GM18873 (cell line): Measurements from ENCODE around the gene KLK4.
A peak's percentile ranks its signal among the peaks of the same experiment; 100 is the strongest.
"Not testable (repeated sequence)": the region's sequence is repeated elsewhere in the genome, so short reads cannot be mapped to it uniquely, and the experiment has no call there.

Source experiments
- ATAC-seq: cut with Tn5 transposase; IDR thresholded peaks from one replicate; pipeline ENCODE4 v1.9.1; 2021; ENCODE audit warnings: mild to moderate bottlenecking, moderate library complexity, moderate number of reproducible peaks; ENCODE audit not compliant: unreplicated experiment, low FRiP score

The KLK4 gene

GRCh38 chr19:50921426-50922316 lies 10.5 kb upstream of the KLK4 start:
- no peak for ATAC-seq

GRCh38 chr19:50916069-50916468 lies 4.9 kb upstream of the KLK4 start:
- no peak for ATAC-seq

- ATAC-seq = no peak
Measured at GRCh38 chr19:50912727-50913716, 1.8 kb upstream of the KLK4 start.

- ATAC-seq = no peak
Measured at GRCh38 chr19:50912102-50912599, 956 bp upstream of the KLK4 start.

- no peak for ATAC-seq
Measured at GRCh38 chr19:50910722-50911121, 473 bp downstream of the KLK4 start.

GRCh38 chr19:50909240-50910070 lies 1.7 kb downstream of the KLK4 start:
- ATAC-seq = no peak

GRCh38 chr19:50908336-50908735 lies 2.9 kb downstream of the KLK4 start:
- ATAC-seq = no peak

GRCh38 chr19:50906217-50906616 lies 5.0 kb downstream of the KLK4 start:
- no peak for ATAC-seq

GRCh38 chr19:50902640-50903039 lies 8.6 kb downstream of the KLK4 start:
- ATAC-seq = no peak

- no peak for ATAC-seq
Measured at GRCh38 chr19:50899569-50899968, 11.6 kb downstream of the KLK4 start.

GRCh38 chr19:50898018-50898417 lies 13.2 kb downstream of the KLK4 start:
- no peak for ATAC-seq

GRCh38 chr19:50897612-50898011 lies 13.6 kb downstream of the KLK4 start:
- ATAC-seq = no peak

- no peak for ATAC-seq
Measured at GRCh38 chr19:50897191-50897607, 14.0 kb downstream of the KLK4 start.

GRCh38 chr19:50896591-50897190 lies 14.5 kb downstream of the KLK4 start:
- ATAC-seq = peak; percentile 71

- not testable (repeated sequence) for ATAC-seq
Measured at GRCh38 chr19:50896089-50896590, 15.1 kb downstream of the KLK4 start.

GRCh38 chr19:50894478-50895356 lies 16.5 kb downstream of the KLK4 start:
- ATAC-seq = no peak

GRCh38 chr19:50893047-50893736 lies 18.0 kb downstream of the KLK4 start:
- ATAC-seq = no peak

- ATAC-seq = no peak
Measured at GRCh38 chr19:50891253-50891625, 20.0 kb downstream of the KLK4 start.
